HuH-7 (cell line): ENCODE results near the gene ILDR2.

Source experiments
- DNase-seq: peaks from one replicate; pipeline ENCODE4 v3.0.0; 2011; ENCODE audit warnings: low spot score

The ILDR2 gene

DNA sequence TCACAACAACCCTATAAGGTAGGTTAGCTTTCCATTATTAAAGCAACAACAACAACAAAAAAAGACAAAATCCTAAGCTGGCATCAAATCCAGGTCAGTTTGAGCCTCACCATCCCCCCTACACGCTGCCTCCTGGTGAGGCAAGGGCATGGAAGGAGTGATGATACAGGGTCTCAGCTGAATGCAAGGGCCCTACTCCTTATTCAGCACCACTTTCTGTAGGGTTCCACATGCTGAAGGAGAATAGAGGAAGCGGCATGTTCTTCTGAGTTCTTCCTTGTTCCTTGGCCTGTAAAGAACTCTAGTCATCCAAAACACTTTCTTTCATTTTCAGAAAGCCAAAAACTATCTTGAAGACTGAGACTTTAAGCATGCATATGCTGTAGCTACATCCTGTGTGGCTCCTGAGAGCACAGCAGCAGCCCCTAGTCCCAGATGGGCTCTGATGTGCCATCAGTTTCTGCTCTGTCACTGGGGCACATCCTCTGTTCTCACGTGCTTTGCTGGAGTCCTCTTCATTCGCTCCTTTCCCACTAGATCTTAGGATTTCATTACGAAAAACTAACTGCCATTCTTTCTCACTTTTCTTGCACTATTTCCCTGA is 6.2 kb downstream of the ILDR2 start:
- DNase-seq, result no peak

GRCh38 chr1:166960858-166961474 is 14.4 kb downstream of the ILDR2 start:
- DNase-seq, result no peak

- DNase-seq, result no peak
Observed at GRCh38 chr1:166956872-166957271, 18.5 kb downstream of the ILDR2 start.

DNA sequence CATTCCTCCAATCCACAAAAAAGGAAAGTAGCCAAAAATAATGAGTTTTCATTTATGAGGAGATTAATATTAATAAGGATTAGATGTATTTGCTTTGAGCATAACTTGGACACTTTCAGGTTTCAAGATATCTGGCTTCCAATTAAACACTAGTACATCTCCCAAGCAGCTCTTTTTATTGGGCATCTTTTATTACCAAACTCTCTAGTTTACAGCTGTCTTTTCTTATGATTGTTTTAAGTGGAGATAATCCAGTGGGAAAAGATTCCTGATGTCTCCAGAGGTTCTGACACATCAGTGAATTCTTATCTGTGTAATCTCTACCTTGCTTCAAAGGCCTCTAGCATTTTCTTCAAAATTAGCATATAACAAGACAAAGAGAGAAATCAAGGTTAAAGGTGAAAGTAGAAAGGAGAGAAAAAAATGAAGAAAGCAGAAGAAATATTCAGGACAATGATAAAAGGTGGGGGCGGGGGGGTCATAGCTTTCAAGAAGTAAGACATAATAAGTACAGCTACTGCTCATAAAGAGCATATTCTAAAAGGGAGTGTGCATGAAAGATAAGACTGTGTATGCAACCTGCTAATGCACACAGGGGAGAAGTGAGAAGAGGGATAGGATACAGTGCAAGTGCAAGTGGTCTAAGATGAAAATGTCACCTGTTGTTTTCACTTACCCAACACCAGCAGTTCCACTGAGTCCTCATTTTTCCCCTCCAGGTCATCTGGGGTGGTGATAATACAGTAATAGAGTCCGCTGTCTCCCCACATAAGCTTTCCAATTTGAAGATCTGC is 19.1 kb downstream of the ILDR2 start:
- no peak for DNase-seq

DNA sequence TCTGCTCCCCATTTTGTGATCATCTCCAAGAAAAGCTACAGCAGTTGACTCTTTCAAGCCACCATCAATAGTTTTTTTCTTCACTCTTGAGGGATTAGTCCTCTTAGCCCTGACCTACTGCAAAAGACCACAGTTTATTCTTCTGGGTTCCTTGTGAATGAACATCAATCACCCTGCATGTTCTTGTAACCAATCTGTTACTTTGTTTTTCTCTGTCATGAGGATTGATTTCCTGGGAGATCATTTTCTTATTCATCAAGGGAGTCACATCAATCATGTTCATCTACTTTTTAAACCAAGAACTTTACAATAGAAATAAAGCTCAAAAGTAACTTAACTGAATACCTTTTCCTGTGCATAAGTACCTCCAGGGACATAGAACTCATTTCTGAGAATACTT is 21.8 kb downstream of the ILDR2 start:
- no peak for DNase-seq

DNA sequence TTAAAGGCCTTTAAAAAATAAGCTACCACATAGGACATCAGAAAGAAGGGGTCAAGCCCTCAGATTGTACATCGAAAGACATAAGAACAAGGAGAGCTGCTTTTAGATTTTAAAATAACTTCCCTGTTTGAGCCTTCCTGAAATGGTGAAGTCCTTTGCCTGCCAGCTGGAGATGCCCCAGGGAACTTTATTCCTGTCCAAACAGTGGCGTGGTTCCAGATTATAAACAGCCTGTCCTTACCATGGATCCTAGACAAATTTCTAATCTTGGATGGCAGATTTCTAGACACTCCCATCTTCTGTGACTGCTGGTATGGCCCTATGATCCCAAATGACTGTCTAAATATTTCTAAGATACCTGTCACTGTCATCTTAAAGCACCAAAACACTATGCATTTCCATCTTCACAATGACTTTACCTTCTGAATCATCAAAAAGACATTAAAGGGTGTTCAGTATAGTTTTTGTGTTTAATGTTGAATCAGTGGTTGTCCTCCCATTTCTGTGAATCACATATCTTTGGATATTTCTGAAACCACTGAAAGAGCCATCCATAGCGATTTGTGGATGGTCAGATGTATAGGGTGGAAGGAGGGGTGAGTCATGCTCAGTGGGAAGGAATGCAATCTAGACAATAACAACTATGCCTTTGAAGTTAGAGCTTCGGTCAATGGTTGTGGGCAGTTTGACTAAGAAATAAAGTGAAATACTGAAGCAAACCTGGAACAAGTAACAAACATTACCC is 23.2 kb downstream of the ILDR2 start:
- DNase-seq, result no peak

DNA sequence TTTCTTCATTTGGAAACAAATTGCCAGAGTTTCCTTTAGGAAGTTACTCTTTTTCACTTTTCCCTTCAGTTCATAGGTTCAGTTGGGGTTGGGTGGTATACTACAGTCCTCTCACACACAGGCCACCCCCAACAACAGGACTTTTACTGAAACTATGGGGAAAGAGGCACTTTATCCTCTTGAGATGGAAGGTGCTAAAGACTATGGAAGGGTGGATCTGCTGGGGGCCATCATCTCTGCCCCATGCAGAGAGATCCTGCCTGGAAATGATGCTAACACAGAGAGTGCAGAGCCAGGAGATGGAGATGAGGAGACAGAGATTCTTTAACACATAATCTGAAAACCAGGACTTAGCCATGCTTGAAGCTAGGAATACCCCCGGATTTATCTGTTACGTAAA is 24.3 kb downstream of the ILDR2 start:
- no peak for DNase-seq

DNA sequence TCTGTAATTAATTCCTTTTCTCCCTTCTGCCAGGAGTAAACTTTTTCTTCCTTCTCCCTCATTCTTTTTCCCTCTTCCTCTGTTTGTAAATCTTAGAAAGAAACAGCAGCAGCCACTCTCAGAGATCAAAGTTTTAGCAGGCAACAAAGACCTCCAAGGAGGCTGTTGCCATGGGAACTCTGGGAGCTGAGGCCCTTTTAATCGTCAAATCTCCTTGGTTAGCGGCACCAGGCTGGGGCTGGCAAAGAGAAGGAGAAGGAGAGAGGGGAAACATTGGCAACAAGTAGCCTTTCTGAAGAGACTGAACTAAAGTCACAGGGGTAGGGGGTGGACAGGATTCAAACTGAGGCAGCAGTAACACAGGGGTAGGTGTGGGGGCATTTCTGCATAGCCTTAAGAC is 25.2 kb downstream of the ILDR2 start:
- no peak for DNase-seq

GRCh38 chr1:166948856-166949350 is 26.4 kb downstream of the ILDR2 start:
- DNase-seq, result no peak

DNA sequence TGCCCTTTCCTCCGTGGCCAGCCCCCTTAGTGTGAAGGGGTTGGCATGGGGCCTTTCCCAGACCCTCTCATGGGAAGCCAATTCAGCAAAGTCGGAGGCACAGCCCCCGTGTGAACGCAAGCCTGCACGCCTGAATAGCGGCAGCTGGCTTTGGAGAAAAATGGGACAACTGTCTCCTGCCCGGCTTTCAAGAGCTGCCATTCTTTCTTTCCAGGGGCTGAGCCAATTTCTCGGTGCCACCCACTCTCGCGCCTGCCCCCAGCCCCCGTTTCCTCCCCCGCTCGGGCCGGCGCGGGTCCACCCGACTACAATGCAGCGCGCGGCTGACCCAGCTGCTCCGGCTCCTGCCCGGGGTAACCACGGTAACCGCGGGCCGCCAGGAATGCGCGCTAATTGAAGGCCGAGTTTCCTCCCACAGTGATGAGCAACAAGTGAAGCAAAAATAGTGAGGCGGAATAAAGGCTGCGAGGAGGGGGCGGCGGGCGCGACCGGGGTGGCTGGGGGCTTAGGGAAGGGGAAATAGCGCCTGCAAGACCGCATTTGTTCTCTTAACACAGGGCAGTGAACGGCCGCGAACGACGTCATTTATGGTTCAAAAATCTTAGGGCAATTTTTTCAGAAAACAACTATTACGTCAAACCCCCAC is 27.8 kb downstream of the ILDR2 start:
- no peak for DNase-seq

DNA sequence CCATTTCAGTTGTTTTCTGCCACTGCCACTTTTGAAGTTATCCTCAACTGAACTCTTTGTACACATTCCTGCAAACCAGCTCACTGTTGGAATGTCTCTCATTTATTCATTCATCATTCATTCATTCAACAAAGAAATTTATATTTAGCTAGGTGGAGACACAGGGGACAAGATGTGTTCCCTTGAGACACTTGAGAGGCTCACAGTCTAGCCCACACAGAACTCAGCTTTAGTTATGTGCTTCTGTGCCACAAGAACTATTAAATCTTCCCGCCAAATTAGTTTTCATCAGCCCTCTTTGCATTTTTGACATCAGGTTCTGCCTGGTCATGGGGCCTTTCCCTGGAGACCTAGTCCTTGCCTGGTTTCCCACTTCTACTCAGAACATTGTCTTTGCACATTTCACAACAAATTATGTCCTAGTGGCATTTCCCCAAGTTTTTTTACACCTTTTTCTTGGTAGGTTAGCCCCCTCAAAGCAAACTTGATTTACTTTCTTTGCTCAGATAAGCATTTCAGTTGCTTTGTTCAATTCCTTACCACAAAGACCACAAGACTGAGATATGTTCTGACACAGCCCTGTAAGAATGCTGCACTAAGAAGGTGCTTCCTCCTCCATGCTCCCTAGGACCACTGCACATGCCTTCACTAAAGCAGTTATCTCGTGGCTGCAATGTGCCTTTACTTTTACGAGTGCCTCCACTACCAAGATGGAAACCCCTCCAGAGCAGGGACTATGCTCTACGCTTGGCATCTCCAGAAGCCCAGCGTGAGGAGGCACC is 31.0 kb downstream of the ILDR2 start:
- no peak for DNase-seq

- DNase-seq, result no peak
Observed at GRCh38 chr1:166939741-166940375, 35.5 kb downstream of the ILDR2 start.

DNA sequence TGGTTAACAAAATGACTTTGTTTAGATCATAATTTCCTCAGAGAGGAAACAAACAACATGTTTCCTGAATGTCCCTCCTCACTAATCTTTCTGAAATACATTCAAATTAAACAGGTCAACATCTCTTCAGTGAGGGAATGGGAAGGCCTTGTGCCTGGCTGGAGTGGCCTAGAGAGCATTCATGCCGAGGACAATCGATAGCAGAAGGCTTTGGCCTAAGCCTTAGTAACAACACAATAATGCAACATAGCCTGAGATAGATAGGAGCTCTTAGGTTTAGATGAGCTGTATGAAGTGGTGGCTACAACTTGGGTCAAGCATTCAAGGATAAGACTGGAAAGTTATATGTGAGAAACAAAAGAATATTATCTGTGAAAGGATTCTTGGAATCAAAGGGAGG is 37.4 kb downstream of the ILDR2 start:
- DNase-seq, result no peak

- no peak for DNase-seq
Observed at GRCh38 chr1:166937329-166937728, 38.0 kb downstream of the ILDR2 start.

- no peak for DNase-seq
Observed at GRCh38 chr1:166933633-166934032, 41.7 kb downstream of the ILDR2 start.

- no peak for DNase-seq
Observed at GRCh38 chr1:166933140-166933539, 42.2 kb downstream of the ILDR2 start.

GRCh38 chr1:166929911-166930310 is 45.4 kb downstream of the ILDR2 start:
- DNase-seq, result no peak

DNA sequence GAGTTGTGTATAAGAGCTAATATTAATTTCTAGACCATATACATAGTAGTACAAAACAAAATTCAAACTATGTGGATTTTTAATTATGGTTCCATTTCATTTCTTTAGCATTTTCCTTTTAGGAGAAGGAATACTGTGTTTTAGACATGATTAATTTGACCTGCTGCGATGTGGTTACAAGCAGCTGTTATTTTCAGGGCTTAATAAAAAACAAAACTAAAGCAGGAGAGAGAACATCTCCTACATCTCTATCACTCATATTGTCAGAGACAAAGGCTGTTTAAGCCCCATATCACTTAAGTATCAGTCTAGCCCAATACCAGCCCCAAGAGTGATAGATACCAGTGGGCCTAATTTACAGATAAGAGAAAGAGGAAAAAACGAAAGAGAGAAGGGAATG is 47.6 kb downstream of the ILDR2 start:
- DNase-seq, result no peak

DNA sequence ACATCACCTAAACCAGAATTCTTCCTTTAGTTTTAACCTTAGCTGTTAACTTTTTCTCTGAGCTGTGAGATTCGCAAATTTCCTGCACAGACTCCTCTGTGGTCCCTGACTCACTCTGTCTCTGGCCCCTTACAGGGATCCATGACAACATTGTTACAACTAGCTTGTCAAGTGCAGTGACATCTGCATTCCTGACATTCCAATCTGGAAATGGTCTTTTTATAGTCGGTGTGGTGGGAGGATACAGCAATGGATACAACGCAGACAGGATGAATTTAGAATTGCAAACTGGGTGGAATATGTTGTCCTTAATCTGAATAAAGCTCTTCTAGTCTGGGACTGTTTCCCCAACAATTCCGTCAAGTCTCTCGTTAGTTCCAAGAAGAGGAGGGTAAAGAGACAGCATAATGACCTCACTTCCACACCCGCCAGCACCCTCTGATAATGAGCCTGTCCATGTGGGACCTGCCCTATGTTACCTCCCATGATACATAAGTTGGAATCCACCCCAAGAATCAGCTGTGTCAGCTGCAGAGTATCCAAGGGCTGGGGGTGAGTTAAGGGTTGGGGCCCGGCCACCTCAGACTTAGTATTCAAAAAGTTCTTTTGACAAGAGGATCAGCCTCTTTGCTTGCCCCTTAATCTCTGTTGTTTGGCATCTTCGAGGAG is 49.4 kb downstream of the ILDR2 start:
- no peak for DNase-seq
